ENCODE measurements around the gene OXSM.

The OXSM gene

GRCh38 chr3:25789596-25790556, at the start of gene OXSM:
Gene OXSM, plus strand, starts transcription at chr3:25790090. Its CDS starts 931 bp downstream, at chr3:25791021.
- Histone ChIP-seq H3K4me1 (ENCODE audit: control insufficient read depth, insufficient read depth, low read length) (peaks cover 16% of the 10 kb centered on the region; the same call in 1 of the 2 replicates), H3K9ac (ENCODE audit: low read length) (peak within 1 kb of the TSS; percentile 49), H3K9me3 (ENCODE audit: control insufficient read depth, insufficient read depth, low read depth, low read length) (no peaks in the 10 kb centered on the region), H3K4me3 (ENCODE audit: low read depth, low read length) (peak within 1 kb of the TSS; percentile 73), H3K36me3 (ENCODE audit: control insufficient read depth, insufficient read depth, low read length) (no peaks in the 10 kb centered on the region), H3K27me3 (ENCODE audit: control insufficient read depth, insufficient read depth, low read length) (no peaks in the 10 kb centered on the region), H3K27ac (ENCODE audit: low read depth, low read length) (no peak within 1 kb of the TSS)

GRCh38 chr3:25744470-25744869, 45.4 kb upstream of the OXSM start:
- Histone ChIP-seq H3K36me3 (ENCODE audit: control insufficient read depth, insufficient read depth, low read length) (peaks cover 4% of the 10 kb centered on the region), H3K4me1 (ENCODE audit: control insufficient read depth, insufficient read depth, low read length) (peaks cover 7% of the 10 kb centered on the region; the same call in 1 of the 2 replicates), H3K9me3 (ENCODE audit: control insufficient read depth, insufficient read depth, low read depth, low read length) (no peaks in the 10 kb centered on the region), H3K4me3 (ENCODE audit: low read depth, low read length) (no peak overlapping the region), H3K27me3 (ENCODE audit: control insufficient read depth, insufficient read depth, low read length) (no peaks in the 10 kb centered on the region), H3K9ac (ENCODE audit: low read length) (no peak overlapping the region), H3K27ac (ENCODE audit: low read depth, low read length) (no peak overlapping the region)

DNA sequence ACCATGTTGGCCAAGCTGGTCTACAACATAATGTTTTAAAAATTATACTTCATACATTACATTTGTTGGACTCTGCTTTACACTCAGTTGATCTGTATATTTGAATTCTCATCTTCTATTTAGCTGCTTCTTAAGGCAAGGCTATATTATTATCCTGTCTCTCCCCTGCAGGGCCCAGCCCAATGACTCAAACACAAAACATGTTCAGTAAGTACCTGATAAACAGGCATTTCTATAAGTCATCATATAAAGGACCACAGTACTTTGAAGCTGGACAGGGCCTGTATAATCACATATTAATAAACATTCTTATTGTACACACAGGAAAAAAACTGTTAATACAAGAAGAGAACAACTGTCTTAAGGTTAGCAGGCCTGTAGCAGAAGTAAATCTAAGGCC, 42.9 kb upstream of the OXSM start:
- Histone ChIP-seq H3K4me3 (ENCODE audit: low read depth, low read length) (no peak overlapping the region), H3K9me3 (ENCODE audit: control insufficient read depth, insufficient read depth, low read depth, low read length) (no peaks in the 10 kb centered on the region), H3K27me3 (ENCODE audit: control insufficient read depth, insufficient read depth, low read length) (no peaks in the 10 kb centered on the region), H3K27ac (ENCODE audit: low read depth, low read length) (no peak overlapping the region), H3K4me1 (ENCODE audit: control insufficient read depth, insufficient read depth, low read length) (peaks cover 7% of the 10 kb centered on the region; the same call in 1 of the 2 replicates), H3K36me3 (ENCODE audit: control insufficient read depth, insufficient read depth, low read length) (peaks cover 23% of the 10 kb centered on the region), H3K9ac (ENCODE audit: low read length) (no peak overlapping the region)

GRCh38 chr3:25748189-25748588, 41.7 kb upstream of the OXSM start:
- Histone ChIP-seq H3K9me3 (ENCODE audit: control insufficient read depth, insufficient read depth, low read depth, low read length) (no peaks in the 10 kb centered on the region), H3K27ac (ENCODE audit: low read depth, low read length) (0 out of 2 replicates have a peak overlapping the region, but pooled peaks have one; percentile 13), H3K4me3 (ENCODE audit: low read depth, low read length) (no peak overlapping the region), H3K36me3 (ENCODE audit: control insufficient read depth, insufficient read depth, low read length) (peaks cover 23% of the 10 kb centered on the region), H3K4me1 (ENCODE audit: control insufficient read depth, insufficient read depth, low read length) (peaks cover 7% of the 10 kb centered on the region; the same call in 1 of the 2 replicates), H3K27me3 (ENCODE audit: control insufficient read depth, insufficient read depth, low read length) (no peaks in the 10 kb centered on the region), H3K9ac (ENCODE audit: low read length) (no peak overlapping the region)

DNA sequence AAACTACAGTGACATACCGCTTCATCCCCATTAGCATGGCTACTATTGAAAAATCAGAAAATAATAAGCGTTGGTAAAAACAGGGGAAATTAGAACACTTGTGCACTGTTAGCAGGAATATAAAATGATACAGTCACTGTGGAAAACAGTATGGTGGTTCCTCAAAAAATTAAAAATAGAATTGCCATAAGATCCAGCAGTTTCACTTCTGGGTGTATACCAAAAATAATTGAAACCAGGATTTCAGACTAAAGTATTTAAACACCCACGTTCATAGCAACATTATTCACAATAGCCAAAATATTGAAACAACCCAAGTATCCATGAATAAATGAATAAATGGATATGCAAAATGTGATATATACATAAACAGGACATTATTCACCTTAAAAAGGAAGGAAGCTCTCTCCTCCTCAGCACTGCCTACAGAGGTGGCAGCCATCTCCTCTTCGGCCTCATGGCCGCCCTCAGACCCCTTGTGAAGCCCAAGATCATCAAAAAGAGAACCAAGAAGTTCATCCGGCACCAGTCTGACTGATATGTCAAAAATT, 40.8 kb upstream of the OXSM start:
- H3K9ac ChIP-seq (ENCODE audit: low read length), result no peak overlapping the region
- no peaks in the 10 kb centered on the region for H3K27me3 ChIP-seq (ENCODE audit: control insufficient read depth, insufficient read depth, low read length)
- no peak overlapping the region for H3K4me3 ChIP-seq (ENCODE audit: low read depth, low read length)
- H3K27ac ChIP-seq (ENCODE audit: low read depth, low read length), result no peak overlapping the region
- peaks cover 7% of the 10 kb centered on the region; the same call in 1 of the 2 replicates for H3K4me1 ChIP-seq (ENCODE audit: control insufficient read depth, insufficient read depth, low read length)
- H3K9me3 ChIP-seq (ENCODE audit: control insufficient read depth, insufficient read depth, low read depth, low read length), result no peaks in the 10 kb centered on the region
- H3K36me3 ChIP-seq (ENCODE audit: control insufficient read depth, insufficient read depth, low read length), result peaks cover 23% of the 10 kb centered on the region

DNA sequence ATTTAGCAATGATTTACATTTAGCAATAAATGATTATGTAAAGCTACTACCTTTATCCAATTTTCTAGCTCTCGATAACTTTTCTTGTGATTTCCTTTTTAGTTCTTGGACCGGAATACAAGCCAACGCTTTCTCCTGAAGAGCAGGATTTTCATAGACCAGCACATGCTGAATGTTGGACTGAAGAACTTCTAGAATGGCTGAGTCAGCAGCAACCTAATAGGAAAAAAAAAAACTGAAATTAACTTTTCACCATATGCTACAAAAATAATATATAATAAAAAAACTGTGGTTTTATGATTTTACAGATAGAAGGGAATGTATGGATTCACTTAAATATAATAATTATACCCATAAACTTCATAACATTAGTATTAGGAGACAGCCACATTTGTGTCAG, 38.8 kb upstream of the OXSM start:
- Histone ChIP-seq H3K9ac (ENCODE audit: low read length) (no peak overlapping the region), H3K27me3 (ENCODE audit: control insufficient read depth, insufficient read depth, low read length) (no peaks in the 10 kb centered on the region), H3K9me3 (ENCODE audit: control insufficient read depth, insufficient read depth, low read depth, low read length) (no peaks in the 10 kb centered on the region), H3K4me3 (ENCODE audit: low read depth, low read length) (no peak overlapping the region), H3K27ac (ENCODE audit: low read depth, low read length) (no peak overlapping the region), H3K4me1 (ENCODE audit: control insufficient read depth, insufficient read depth, low read length) (peaks cover 7% of the 10 kb centered on the region; the same call in 1 of the 2 replicates), H3K36me3 (ENCODE audit: control insufficient read depth, insufficient read depth, low read length) (peaks cover 23% of the 10 kb centered on the region)

GRCh38 chr3:25751725-25752124, 38.2 kb upstream of the OXSM start:
- Histone ChIP-seq H3K4me3 (ENCODE audit: low read depth, low read length) (no peak overlapping the region), H3K4me1 (ENCODE audit: control insufficient read depth, insufficient read depth, low read length) (peaks cover 7% of the 10 kb centered on the region; the same call in 1 of the 2 replicates), H3K9me3 (ENCODE audit: control insufficient read depth, insufficient read depth, low read depth, low read length) (no peaks in the 10 kb centered on the region), H3K27ac (ENCODE audit: low read depth, low read length) (no peak overlapping the region), H3K36me3 (ENCODE audit: control insufficient read depth, insufficient read depth, low read length) (peaks cover 23% of the 10 kb centered on the region), H3K9ac (ENCODE audit: low read length) (no peak overlapping the region), H3K27me3 (ENCODE audit: control insufficient read depth, insufficient read depth, low read length) (no peaks in the 10 kb centered on the region)

DNA sequence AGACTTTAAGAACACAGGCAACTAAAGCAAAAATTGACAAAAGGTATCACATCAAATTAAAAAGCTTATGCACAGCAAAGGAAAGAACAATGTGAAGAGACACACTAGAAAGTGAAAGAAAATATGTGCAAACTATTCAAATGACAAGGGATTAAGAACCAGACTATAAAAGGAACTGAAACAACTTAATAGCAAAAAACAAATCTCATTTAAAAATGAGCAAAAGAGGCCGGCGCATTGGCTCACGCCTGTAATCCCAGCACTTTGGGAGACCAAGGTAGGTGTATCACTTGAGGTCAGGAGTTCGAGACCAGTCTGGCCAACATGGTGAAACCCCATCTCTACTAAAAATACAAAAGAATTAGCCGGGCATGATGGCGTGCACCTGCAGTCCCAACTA, 21.0 kb upstream of the OXSM start:
- H3K9me3 ChIP-seq (ENCODE audit: control insufficient read depth, insufficient read depth, low read depth, low read length), result peaks cover 3% of the 10 kb centered on the region; the same call in 1 of the 2 replicates
- peaks cover 10% of the 10 kb centered on the region for H3K36me3 ChIP-seq (ENCODE audit: control insufficient read depth, insufficient read depth, low read length)

DNA sequence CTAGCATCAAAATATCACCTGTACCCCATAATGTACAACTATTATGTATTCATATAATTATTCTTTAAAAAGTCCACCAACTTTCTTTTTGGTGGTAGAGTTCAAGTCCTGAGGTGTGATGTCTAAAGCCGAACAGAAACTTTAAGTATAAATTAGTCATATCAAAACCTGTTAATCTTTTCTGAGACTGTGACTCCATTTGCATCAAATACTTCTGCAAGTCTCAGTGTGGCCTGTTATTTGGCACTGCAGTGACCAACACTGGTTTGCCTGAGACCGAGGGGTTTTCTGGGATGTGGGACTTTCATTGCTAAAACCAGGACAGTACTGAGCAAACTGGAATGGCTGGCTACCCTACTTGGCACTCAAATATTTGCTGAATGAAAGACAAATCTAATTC, 14.0 kb upstream of the OXSM start:
- Histone ChIP-seq H3K27ac (ENCODE audit: low read depth, low read length) (no peak overlapping the region), H3K36me3 (ENCODE audit: control insufficient read depth, insufficient read depth, low read length) (peaks cover 49% of the 10 kb centered on the region), H3K4me3 (ENCODE audit: low read depth, low read length) (no peak overlapping the region), H3K9me3 (ENCODE audit: control insufficient read depth, insufficient read depth, low read depth, low read length) (peaks cover 7% of the 10 kb centered on the region; the same call in 1 of the 2 replicates), H3K9ac (ENCODE audit: low read length) (no peak overlapping the region), H3K4me1 (ENCODE audit: control insufficient read depth, insufficient read depth, low read length) (no peaks in the 10 kb centered on the region), H3K27me3 (ENCODE audit: control insufficient read depth, insufficient read depth, low read length) (no peaks in the 10 kb centered on the region)

More for the DNA sequence above, 21.0 kb upstream of the OXSM start:
- H3K4me1 ChIP-seq (ENCODE audit: control insufficient read depth, insufficient read depth, low read length), result no peaks in the 10 kb centered on the region
- H3K27me3 ChIP-seq (ENCODE audit: control insufficient read depth, insufficient read depth, low read length), result no peaks in the 10 kb centered on the region
- no peak overlapping the region for H3K9ac ChIP-seq (ENCODE audit: low read length)
- H3K4me3 ChIP-seq (ENCODE audit: low read depth, low read length), result no peak overlapping the region
- H3K27ac ChIP-seq (ENCODE audit: low read depth, low read length), result no peak overlapping the region

DNA sequence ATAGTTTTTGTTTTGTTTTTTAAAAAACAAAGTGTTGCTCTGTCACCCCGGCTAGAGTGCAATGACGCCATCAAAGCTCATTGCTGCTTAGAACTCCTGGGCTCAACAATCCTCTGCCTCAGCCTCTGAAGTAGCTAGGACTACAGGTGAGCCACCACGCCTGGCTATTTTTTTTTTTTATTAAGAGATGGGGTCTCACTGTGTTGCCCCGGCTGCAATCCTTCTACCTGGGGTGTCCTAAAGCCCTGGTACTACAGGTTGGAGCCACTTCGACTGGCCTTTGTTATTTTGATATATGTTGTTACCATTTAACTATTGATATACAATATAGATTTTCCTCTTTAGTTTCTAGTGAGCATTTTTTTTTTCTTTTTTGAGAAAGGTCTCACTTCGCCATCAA, 9.3 kb upstream of the OXSM start:
- Histone ChIP-seq H3K9ac (ENCODE audit: low read length) (no peak overlapping the region), H3K36me3 (ENCODE audit: control insufficient read depth, insufficient read depth, low read length) (peaks cover 28% of the 10 kb centered on the region), H3K4me3 (ENCODE audit: low read depth, low read length) (no peak overlapping the region)

More for the DNA sequence above, 9.3 kb upstream of the OXSM start:
- Histone ChIP-seq H3K27ac (ENCODE audit: low read depth, low read length) (no peak overlapping the region), H3K4me1 (ENCODE audit: control insufficient read depth, insufficient read depth, low read length) (peaks cover 11% of the 10 kb centered on the region), H3K9me3 (ENCODE audit: control insufficient read depth, insufficient read depth, low read depth, low read length) (no peaks in the 10 kb centered on the region), H3K27me3 (ENCODE audit: control insufficient read depth, insufficient read depth, low read length) (no peaks in the 10 kb centered on the region; the same call in 1 of the 2 replicates)
